Stomach (tissue), 9 donors: ENCODE measurements around the gene HSF2. TPM values are rescaled to one million over a fixed set of nuclear protein-coding genes. Genes with fewer than 3 reads are reported as not detected.

ENCODE experiments used
- DNase-seq, 2 donors: peaks; one replicate each; pipeline versions ENCODE4 v3.0.0 to v3.0.0-alpha.2; 2013 to 2019
- H3K27ac ChIP-seq, 5 donors: fragments of 200-600 bp in 4 of 5; sonication (generic) in 4 of 5; one replicate each; pipeline ENCODE4 v1.5.1; 2013 to 2019; ENCODE audit warnings: mild to moderate bottlenecking in 1 of 5, moderate library complexity in 1 of 5
- H3K27me3 ChIP-seq, 3 donors: fragments of 200-600 bp; sonication (generic); one replicate each; pipeline ENCODE4 v1.5.1; 2017 to 2019; ENCODE audit warnings: mixed run types in 1 of 3
- H3K36me3 ChIP-seq, 4 donors: fragments of 200-600 bp; sonication (generic); 1 replicate in 3 of 4; 2 replicates in 1 of 4; pipeline ENCODE4 v1.5.1; 2016 to 2019
- H3K4me1 ChIP-seq, 4 donors: fragments of 200-600 bp; sonication (generic); one replicate each; pipeline ENCODE4 v1.5.1; 2016 to 2019
- H3K4me3 ChIP-seq, 4 donors: fragments of 200-600 bp; sonication (generic) in 3 of 4; one replicate each; pipeline ENCODE4 v1.5.1; 2016 to 2019; ENCODE audit warnings: mild to moderate bottlenecking in 1 of 4
- H3K9me3 ChIP-seq, 4 donors: fragments of 200-600 bp; sonication (generic); one replicate each; pipeline ENCODE4 v1.5.1; 2016 to 2019
- EP300 ChIP-seq: sonication (generic); formaldehyde crosslinking; IDR thresholded peaks from one replicate; pipeline ENCODE4 v1.6.1; 2017; ENCODE audit warnings: antibody characterized with exemption
- POLR2A ChIP-seq, 4 donors: fragments of 450-650 bp; IDR thresholded peaks; one replicate each; pipeline ENCODE4 v1.6.1; 2016; ENCODE audit warnings: antibody characterized with exemption in 4 of 4, control low read depth in 2 of 4, mild to moderate bottlenecking in 1 of 4, moderate library complexity in 1 of 4
- POLR2AphosphoS5 ChIP-seq, 3 donors: sonication (generic); formaldehyde crosslinking; IDR thresholded peaks; one replicate each; pipeline ENCODE4 v1.6.1; 2016; ENCODE audit warnings: antibody characterized with exemption in 3 of 3
- WGBS, 5 donors: extraction: QIAGEN DNeasy Blood & Tissue Kit in 3 of 5; methylation state at CpG; one replicate each; pipeline versions ENCODE4 v1.1.5 to v1.1.7; 2013 to 2018; 5-methylcytosine and 5-hydroxymethylcytosine counted together
- intact Hi-C: fragments of 100-400 bp; cut with DNase I; formaldehyde crosslinking; loops from one replicate; pipeline ENCODE4 v1.15.1; 2023; ENCODE audit warnings: low total_unique reads
- polyA plus RNA-seq, 3 donors: library from polyadenylated mRNA; stranded (reverse); fragments of 200-250 nt; gene quantifications; one replicate each; pipeline ENCODE4 v1.2.3, GENCODE V29; 2013
- small RNA-seq, 4 donors: library from RNA; depleted of rRNA; stranded (forward); fragments of <200 nt; gene quantifications; one replicate each; pipeline ENCODE3, GENCODE V24; 2016
- total RNA-seq, 5 donors: library from RNA; depleted of rRNA; stranded (reverse); fragments of >200 nt; gene quantifications; one replicate each; pipeline versions ENCODE4 v1.1.0 to v1.2.3, GENCODE V29; 2014 to 2016
- TF ChIP-seq, protein P1 (sequence below), 7 experiments: fragments of 450-650 bp in 4 of 7; fragments of 200-600 bp in 3 of 7; sonication (generic) in 3 of 7; IDR thresholded peaks; one replicate each; pipeline ENCODE4 v1.5.1; 2016 to 2019; ENCODE audit warnings: antibody characterized with exemption in 7 of 7, control low read depth in 2 of 7, mild to moderate bottlenecking in 1 of 7
- donor health status: healthy with polysubstance abuse.
- donor health status: Bipolar disorder and iron deficiency.
- donor health status: healthy.

The HSF2 gene
- total and polyA plus RNA-seq, 8 donors = 3.2 to 45.1 (median 11.0) TPM

- Histone ChIP-seq H3K27me3 (no peaks in the 10 kb centered on the region), H3K4me1 (peaks cover 21 to 49% (median 36%) of the 10 kb centered on the region in 4 donors), H3K9me3 (no peaks in the 10 kb centered on the region), H3K27ac (peak overlapping the region; percentile 93 to 96 (median 94)), H3K36me3 (peaks cover 0 to 4% (median 0%) of the 10 kb centered on the region in 4 donors), H3K4me3 (peak overlapping the region; percentile 66 to 91 (median 76))
- no peak for TF ChIP-seq POLR2AphosphoS5 (IDR thresholded peaks at IDR 0.05)
- TF ChIP-seq EP300 = no peak
- TF ChIP-seq, protein P1, sequence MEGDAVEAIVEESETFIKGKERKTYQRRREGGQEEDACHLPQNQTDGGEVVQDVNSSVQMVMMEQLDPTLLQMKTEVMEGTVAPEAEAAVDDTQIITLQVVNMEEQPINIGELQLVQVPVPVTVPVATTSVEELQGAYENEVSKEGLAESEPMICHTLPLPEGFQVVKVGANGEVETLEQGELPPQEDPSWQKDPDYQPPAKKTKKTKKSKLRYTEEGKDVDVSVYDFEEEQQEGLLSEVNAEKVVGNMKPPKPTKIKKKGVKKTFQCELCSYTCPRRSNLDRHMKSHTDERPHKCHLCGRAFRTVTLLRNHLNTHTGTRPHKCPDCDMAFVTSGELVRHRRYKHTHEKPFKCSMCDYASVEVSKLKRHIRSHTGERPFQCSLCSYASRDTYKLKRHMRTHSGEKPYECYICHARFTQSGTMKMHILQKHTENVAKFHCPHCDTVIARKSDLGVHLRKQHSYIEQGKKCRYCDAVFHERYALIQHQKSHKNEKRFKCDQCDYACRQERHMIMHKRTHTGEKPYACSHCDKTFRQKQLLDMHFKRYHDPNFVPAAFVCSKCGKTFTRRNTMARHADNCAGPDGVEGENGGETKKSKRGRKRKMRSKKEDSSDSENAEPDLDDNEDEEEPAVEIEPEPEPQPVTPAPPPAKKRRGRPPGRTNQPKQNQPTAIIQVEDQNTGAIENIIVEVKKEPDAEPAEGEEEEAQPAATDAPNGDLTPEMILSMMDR (IDR thresholded peaks at IDR 0.05) = no peak
- no peak for TF ChIP-seq POLR2A (IDR thresholded peaks at IDR 0.05)
- no peak for DNase-seq
- 1 to 6% (median 2%) methylated on average over 8 of the region's 8 CpGs for WGBS, 5 donors
- intact Hi-C loops = loop anchor here (10.0 kb wide), 1 partner anchor 77 kb away; the partner anchor contains the start of gene HSF2
Measured at GRCh38 chr6:122472022-122472340, 72.5 kb downstream of the HSF2 start.

GRCh38 chr6:122476131-122476530, 76.7 kb downstream of the HSF2 start:
- DNase-seq = no peak
- Histone ChIP-seq H3K9me3 (no peaks in the 10 kb centered on the region), H3K27ac (no peak overlapping the region), H3K4me3 (no peak overlapping the region), H3K36me3 (no peaks in the 10 kb centered on the region), H3K4me1 (peaks cover 6 to 12% (median 7%) of the 10 kb centered on the region in 4 donors), H3K27me3 (no peaks in the 10 kb centered on the region)
- intact Hi-C loops = loop anchor here (10.0 kb wide), 1 partner anchor 81 kb away; the partner anchor contains the start of gene HSF2
- no peak for TF ChIP-seq POLR2A (IDR thresholded peaks at IDR 0.05)
- TF ChIP-seq, protein P1 (IDR thresholded peaks at IDR 0.05) = peak in 1 of 7 experiments; percentile 17
- no peak for TF ChIP-seq EP300

- H3K4me3 ChIP-seq = no peak overlapping the region
- no peak for DNase-seq
- H3K36me3 ChIP-seq = no peaks in the 10 kb centered on the region
- H3K4me1 ChIP-seq = no peaks in the 10 kb centered on the region
- no peak for TF ChIP-seq EP300
- no peak for TF ChIP-seq POLR2AphosphoS5 (IDR thresholded peaks at IDR 0.05)
- TF ChIP-seq, protein P1 (IDR thresholded peaks at IDR 0.05) = no peak
- TF ChIP-seq POLR2A (IDR thresholded peaks at IDR 0.05) = no peak
- H3K9me3 ChIP-seq = no peaks in the 10 kb centered on the region
- 74 to 93% (median 85%) methylated on average over 7 of the region's 7 CpGs for WGBS, 5 donors
- H3K27me3 ChIP-seq = no peaks in the 10 kb centered on the region
- no peak overlapping the region for H3K27ac ChIP-seq
- intact Hi-C loops = no loop called here
Measured at GRCh38 chr6:122482750-122483080, 83.3 kb downstream of the HSF2 start.

Small RNA genes lying within 50 kb of the gene (small RNA-seq; reads per million reads assigned to genes)
- 0 reads per million in 4 donors for gene Z99129.1

Other genes with a start within 250 kb of the HSF2 start
- gene SERINC1, start 72.2 kb downstream of the HSF2 start, total RNA-seq = 100 to 1,000 TPM in 1 of 5 donors, 10 to 100 TPM in 4; 30.1 to 328 (median 82.3) TPM
- 10 to 100 TPM; 46.6 to 59.9 (median 51.3) TPM for gene SERINC1, start 72.2 kb downstream of the HSF2 start, polyA plus RNA-seq
- gene PKIB, start 210.8 kb downstream of the HSF2 start, total RNA-seq = 10 to 100 TPM in 4 of 5 donors, 1 to 10 TPM in 1; 7.6 to 61.1 (median 20.3) TPM
- gene PKIB, start 210.8 kb downstream of the HSF2 start, polyA plus RNA-seq = 100 to 1,000 TPM in 1 of 3 donors, 10 to 100 TPM in 2; 17.2 to 128 (median 32.6) TPM